SHP77 (cell line): ENCODE data around the gene MAML2.

Experiments
- DNase-seq, 2 experiments: peaks; one replicate each; lab custom pipeline; 2025; lab: John Stamatoyannopoulos, UW

The MAML2 gene

DNA sequence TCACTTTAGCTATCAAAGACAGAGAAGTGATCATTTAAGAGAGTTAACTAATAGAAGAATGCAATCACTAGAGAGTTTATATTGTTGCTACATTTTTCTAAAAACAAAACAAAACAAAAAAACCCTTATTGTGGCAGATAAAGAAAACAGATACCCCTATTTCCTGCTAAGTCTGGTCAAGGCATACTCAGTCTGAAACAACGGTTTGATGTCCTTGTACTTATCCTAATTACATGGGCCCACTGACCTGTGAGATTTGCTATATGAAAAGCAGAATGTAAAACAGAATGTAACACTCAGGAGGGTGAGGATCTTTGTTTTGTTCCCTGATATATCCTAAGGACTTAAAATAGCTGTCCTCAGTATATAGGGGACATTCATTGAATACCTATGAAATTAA lies 24.6 kb downstream of the MAML2 start:
- DNase-seq, result no peak

GRCh38 chr11:96317985-96318384 lies 25.0 kb downstream of the MAML2 start:
- DNase-seq, result no peak

GRCh38 chr11:96317571-96317970 lies 25.4 kb downstream of the MAML2 start:
- DNase-seq, result no peak

DNA sequence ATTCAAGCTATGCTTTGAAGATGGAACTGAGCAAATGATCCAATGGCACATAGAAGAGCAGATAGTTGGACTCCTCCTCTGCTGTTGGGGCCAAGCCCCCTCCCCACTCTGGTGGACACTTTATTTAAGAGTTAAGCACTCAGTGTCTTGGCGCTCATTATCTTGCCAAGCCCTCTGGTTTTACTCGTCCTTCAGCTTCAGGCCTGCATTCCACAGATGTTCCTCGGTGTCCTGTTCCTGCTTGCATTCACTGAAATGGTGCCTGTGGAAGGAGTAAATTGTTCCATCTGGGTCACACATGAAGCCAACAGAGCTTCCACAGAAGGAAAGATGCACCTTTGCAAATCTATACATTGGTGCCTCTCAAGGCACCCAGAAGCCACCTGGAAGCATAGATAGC lies 26.1 kb downstream of the MAML2 start:
- DNase-seq, result no peak

DNA sequence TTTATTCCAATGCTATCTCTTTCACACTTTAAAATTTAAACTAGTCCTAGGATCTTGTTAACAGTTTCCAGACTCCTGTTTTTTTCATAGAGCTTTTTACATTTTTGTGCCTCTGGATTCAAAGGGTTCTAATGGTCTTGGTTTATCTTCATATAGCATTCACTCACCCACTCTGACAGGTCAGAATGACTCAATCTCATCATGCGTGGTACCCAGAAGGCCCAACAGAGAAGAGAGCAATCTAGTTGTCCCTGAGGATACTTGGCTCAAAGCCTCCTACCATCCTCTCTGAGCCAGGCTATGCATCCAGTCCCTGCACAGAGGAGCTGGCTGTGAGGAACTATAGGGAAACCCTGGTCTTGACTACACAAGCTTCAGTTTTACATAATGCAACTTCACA lies 27.5 kb downstream of the MAML2 start:
- DNase-seq, result no peak

DNA sequence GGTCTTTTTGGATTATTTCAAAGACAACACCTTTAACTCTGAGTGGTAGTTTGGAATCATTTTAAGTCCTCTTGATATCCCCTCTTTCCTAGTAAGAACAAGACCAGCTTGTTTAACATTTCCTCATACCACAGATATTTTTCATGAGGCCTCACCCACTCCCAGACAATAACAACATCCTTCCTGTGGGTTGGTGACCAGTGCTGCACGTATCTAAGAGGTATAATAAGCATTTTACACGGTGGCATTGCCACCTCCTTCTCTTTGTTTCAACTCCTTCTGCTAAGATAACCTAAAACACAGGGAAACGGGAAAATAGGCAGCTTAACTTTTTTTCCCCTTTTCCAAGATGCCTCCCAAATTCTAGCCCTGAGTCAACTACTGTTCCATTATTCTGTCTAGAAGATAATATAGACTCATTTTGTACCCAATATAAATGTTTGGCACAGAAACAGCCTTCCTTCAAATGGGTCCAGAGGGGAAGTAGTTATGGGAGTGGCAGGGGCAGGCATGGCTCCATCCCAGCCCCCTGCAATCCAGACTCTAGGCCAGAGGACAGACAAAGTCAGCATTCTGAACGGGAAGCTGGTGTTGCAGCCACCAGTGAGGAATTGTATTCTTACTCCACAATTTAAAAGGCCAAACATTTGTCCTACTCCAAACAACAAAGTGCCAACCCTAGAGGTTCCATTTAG lies 28.5 kb downstream of the MAML2 start:
- DNase-seq, result no peak

DNA sequence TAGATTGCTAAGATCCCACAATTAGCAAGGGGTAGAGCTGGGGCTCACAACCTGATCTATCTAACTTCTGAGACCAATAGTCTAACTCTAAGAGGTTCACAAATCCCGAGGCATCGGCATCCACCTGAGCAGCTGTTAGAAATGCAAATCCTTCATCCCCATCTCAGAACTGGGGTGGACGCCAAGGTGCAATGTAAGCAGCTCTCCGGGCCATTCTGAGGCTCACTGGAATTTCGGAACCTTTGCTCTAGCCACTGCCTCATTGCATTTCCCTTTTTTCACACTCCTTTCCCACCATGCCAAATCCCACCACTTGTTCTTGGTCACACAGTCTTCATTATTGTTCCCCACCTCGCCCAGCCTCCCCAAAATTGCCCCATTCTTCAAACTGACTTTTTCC lies 29.8 kb downstream of the MAML2 start:
- DNase-seq, result no peak

DNA sequence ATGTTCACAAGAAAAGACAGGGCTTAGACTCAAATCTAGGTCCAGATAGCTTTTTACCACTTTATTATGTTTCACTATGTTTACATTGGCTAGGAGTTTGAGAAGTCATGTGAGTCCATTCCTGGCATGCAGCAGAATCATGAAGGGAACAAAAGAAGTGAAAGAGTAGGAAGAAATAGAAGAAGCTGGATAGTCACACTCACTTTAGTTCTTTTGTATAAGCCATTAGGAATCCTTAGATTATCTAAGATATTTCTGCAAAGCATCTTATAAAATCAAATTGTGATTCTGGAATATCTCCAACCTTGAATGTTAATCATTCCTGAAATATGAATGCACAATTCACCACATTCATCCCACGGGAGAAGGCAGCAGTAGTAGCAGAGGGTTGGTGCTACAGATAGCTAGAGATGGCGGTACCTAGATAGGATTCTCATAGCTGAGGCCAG lies 31.9 kb downstream of the MAML2 start:
- DNase-seq, result no peak

DNA sequence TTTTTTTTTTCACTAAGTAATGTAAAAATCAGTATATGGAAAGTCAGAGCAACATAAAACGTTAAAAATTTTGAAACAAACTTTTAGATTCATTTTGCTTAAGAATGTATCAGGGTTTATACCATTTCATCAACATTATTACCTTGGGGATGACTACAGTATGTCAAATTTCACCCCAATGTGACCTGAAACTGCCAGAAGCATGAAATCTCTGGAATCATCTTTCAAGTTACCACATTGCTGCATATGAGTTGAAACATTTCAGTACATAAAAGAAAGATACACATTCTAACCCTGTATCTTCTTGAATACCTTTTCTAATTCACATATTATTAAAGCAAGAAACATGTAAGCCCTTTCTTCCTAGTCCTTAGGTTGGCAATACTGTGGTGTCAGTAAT lies 32.8 kb downstream of the MAML2 start:
- DNase-seq, result no peak

- no peak for DNase-seq
These were observed 33.4 kb downstream of the MAML2 start for GRCh38 chr11:96309643-96310017.

GRCh38 chr11:96309016-96309642 lies 33.9 kb downstream of the MAML2 start:
- DNase-seq, result no peak

DNA sequence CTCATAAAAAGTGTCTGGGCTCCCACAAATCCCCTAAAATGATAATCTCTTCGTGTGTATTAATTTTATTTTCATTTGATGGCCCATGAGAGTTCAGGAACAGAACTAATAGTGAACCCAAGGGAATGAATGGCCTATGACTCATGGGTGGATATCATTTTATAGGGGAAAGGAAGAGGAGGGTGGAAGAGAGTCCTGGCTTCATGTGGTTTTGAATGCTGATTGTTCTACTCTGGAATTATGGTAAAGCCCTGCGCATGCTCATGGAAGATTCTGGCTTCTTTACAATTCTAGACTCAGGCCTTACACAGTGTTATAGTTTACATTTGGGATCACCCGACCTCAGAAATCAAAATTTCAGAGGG lies 35.2 kb downstream of the MAML2 start:
- no peak for DNase-seq

DNA sequence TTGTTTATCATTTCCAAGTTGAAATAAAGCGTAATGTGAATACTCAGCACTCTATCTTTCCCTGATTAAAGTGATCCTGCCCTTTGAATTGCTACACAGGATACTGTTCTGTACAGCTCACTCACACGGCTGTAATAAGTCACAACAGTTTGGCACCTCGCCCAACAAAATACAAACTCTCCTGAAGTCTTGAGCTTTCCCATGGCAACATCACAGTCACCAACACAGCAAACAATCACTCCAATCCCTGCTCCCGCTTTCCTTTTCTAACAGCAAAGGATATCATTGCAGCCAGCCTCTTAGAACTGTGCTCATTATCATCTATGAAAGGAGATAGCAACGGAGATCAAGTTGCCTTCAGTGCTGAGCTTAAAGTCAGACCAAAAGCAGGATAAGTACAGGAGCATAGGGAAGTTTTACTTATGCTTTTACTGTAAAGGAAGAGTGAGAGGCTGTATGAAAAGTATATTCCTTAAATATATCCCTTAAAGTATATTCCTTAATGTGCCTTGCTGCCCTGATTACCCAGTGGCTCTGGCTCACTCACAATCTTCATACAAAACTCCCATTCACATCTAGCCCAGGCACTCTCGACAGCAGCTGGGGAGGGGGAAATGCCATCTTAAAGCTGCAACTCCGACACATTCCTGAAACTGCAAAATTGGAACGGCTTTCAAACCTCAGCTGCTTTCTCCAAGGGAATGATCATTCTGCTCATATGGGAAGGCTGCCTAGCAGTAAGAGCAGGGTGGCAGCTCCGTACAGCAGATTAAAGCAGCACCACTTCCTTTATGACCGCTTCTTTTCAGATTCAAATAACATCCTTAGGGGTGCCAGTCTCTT lies 35.8 kb downstream of the MAML2 start:
- DNase-seq, result peak; percentile 50 to 64

DNA sequence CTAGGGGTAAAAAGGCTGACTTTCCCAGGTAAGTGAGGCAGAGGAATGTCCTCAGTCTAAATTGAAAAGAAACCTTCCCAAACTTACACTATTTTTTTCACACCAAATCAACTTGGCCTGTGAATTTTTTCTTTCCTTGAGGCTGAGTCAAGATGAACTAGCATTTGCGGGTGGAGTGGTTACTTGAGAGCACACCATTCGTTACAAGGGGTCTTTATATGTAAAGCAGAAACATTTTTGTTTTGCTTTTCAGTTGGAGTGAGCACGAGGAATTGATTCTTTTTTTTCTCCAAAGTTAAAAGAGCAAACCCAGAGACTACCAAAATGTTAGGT lies 36.4 kb downstream of the MAML2 start:
- no peak for DNase-seq

DNA sequence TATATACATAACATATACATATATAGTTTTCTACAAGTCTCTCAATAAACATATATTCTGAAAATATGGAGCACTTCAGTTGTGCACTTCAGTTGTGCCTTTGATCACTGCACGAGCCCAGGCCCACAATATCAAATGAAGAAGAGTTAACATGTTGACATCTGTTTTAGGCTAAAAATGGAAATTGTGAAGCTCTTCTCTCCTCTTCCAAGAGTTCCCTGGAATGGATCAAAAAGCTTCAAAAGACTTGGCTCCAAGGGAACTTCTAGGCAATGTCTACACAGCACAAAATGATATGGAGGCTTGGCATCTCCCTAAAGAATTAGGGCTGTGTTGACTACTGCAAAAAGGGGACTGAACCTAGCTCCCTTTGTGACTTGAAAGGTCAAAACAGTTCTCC lies 36.9 kb downstream of the MAML2 start:
- DNase-seq, result no peak

DNA sequence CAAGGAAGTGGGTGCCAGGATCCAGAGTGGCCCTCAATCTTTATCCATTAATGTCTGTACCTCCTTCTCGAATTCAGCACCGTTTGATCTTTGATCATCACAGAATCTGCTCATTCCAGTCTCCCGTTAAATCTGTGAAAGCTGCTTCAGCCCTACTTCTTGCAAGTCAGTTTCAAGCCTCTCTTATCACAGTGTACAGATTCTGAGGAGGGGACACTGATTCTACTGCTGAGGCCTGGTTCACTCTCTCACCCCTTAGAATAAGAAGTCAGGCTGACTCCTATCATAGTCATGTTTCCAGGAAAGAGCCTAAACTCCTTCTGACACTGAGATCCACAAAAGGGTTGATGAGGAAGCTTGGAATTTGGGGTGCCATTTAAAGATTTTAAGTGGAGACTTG lies 39.0 kb downstream of the MAML2 start:
- DNase-seq, result no peak

- DNase-seq, result no peak
These were observed 39.9 kb downstream of the MAML2 start for GRCh38 chr11:96303064-96303463.

- no peak for DNase-seq
These were observed 41.2 kb downstream of the MAML2 start for GRCh38 chr11:96301818-96302217.

- no peak for DNase-seq
These were observed 43.7 kb downstream of the MAML2 start for GRCh38 chr11:96299155-96299888.

GRCh38 chr11:96295369-96295768 lies 47.6 kb downstream of the MAML2 start:
- DNase-seq, result no peak

GRCh38 chr11:96294289-96294688 lies 48.7 kb downstream of the MAML2 start:
- DNase-seq, result no peak

- DNase-seq, result no peak
These were observed 49.4 kb downstream of the MAML2 start for GRCh38 chr11:96293598-96294021.

GRCh38 chr11:96293109-96293508 lies 49.9 kb downstream of the MAML2 start:
- DNase-seq, result no peak
